H1 (cell line): ENCODE data around the gene DOCK6. TPM values are rescaled to one million over a fixed set of nuclear protein-coding genes. Genes with fewer than 3 reads are reported as not detected.

Experiments
- CTCF ChIA-PET: fragments of 300-600 bp; sonication (Branson Sonifier 250); formaldehyde crosslinking; loops from one replicate; lab custom pipeline; 2021; ENCODE audit not compliant: partially characterized antibody; lab: Charles Lee
- POLR2A ChIA-PET: fragments of 300-600 bp; sonication (Branson Sonifier 250); formaldehyde crosslinking; loops from one replicate; lab custom pipeline; 2021; ENCODE audit warnings: inconsistent platforms; ENCODE audit not compliant: partially characterized antibody; lab: Charles Lee
- DNase-seq, 2 experiments: peaks; one replicate each; pipeline versions ENCODE4 v3.0.0 to v3.0.0-alpha.2; 2010 to 2022; ENCODE audit warnings: low spot score in 2 of 2, low read depth in 1 of 2, mixed read lengths in 1 of 2
- FAIRE-seq: peaks from 2 replicates; lab custom pipeline; 2011; peaks lifted over from hg19 to GRCh38; lab: Jason Lieb, UNC
- H2AFZ ChIP-seq: 2 replicates; pipeline ENCODE4 v1.8.1; 2012; ENCODE audit warnings: low read length, inconsistent platforms
- H2AK5ac ChIP-seq: 2 replicates; pipeline ENCODE4 v1.6.1; 2013; ENCODE audit warnings: low read depth, low read length
- H2BK120ac ChIP-seq: replicated peaks from 2 replicates; pipeline ENCODE3; 2013; ENCODE audit warnings: low read depth, low read length, inconsistent platforms
- H2BK12ac ChIP-seq: 2 replicates; pipeline ENCODE4 v1.6.1; 2013; ENCODE audit warnings: low read depth, low read length
- H2BK15ac ChIP-seq: 2 replicates; pipeline ENCODE4 v1.6.1; 2013; ENCODE audit warnings: low read length
- H2BK20ac ChIP-seq: 2 replicates; pipeline ENCODE4 v1.6.1; 2013; ENCODE audit warnings: low read length
- H2BK5ac ChIP-seq: 2 replicates; pipeline ENCODE4 v1.6.1; 2013; ENCODE audit warnings: low read depth, low read length
- H3K14ac ChIP-seq: 2 replicates; pipeline ENCODE4 v1.6.1; 2013; ENCODE audit warnings: inconsistent platforms; ENCODE audit not compliant: insufficient read length
- H3K18ac ChIP-seq: 2 replicates; pipeline ENCODE4 v1.6.1; 2013; ENCODE audit warnings: low read length; ENCODE audit errors: extremely low read depth
- H3K23ac ChIP-seq: 2 replicates; pipeline ENCODE4 v1.6.1; 2013; ENCODE audit warnings: inconsistent platforms; ENCODE audit not compliant: insufficient read length
- H3K23me2 ChIP-seq: 2 replicates; pipeline ENCODE4 v1.6.1; 2013; ENCODE audit warnings: low read depth, low read length
- H3K27ac ChIP-seq: 2 replicates; pipeline ENCODE4 v1.6.1; 2011; ENCODE audit warnings: low read depth, low read length, inconsistent platforms
- H3K27me3 ChIP-seq, 4 experiments: replicated peaks in 1 of 4; 1 replicate in 1 of 4; 2 replicates in 3 of 4; pipeline versions ENCODE4 v1.6.1 to v1.8.1; 2011 to 2013; ENCODE audit warnings: low read length in 3 of 4, mild to moderate bottlenecking in 3 of 4, inconsistent platforms in 2 of 4, mixed read lengths in 2 of 4, moderate library complexity in 1 of 4; ENCODE audit not compliant: control insufficient read depth in 3 of 4, insufficient read depth in 3 of 4; ENCODE audit errors: extremely low read depth in 1 of 4
- H3K36me3 ChIP-seq, 4 experiments: 2 replicates each; pipeline versions ENCODE4 v1.6.1 to v1.8.1; 2011 to 2013; ENCODE audit warnings: mild to moderate bottlenecking in 4 of 4, low read length in 3 of 4, moderate library complexity in 2 of 4, control low read depth in 1 of 4, inconsistent platforms in 1 of 4; ENCODE audit not compliant: insufficient read depth in 4 of 4, control insufficient read depth in 2 of 4
- H3K4ac ChIP-seq: replicated peaks from 2 replicates; pipeline ENCODE3; 2013; ENCODE audit warnings: low read length, low read depth, mixed read lengths, inconsistent platforms; ENCODE audit not compliant: insufficient read length
- H3K4me1 ChIP-seq, 4 experiments: replicated peaks in 1 of 4; 1 replicate in 1 of 4; 2 replicates in 3 of 4; pipeline versions ENCODE4 v1.6.1 to v1.8.1; 2011 to 2013; ENCODE audit warnings: low read length in 3 of 4, inconsistent platforms in 2 of 4, mixed read lengths in 1 of 4; ENCODE audit not compliant: insufficient read depth in 4 of 4, control insufficient read depth in 3 of 4
- H3K4me2 ChIP-seq, 2 experiments: 2 replicates each; pipeline versions ENCODE4 v1.6.1 to v1.8.1; 2011 to 2013; ENCODE audit warnings: low read depth in 2 of 2, low read length in 2 of 2, control low read depth in 1 of 2, inconsistent platforms in 1 of 2, mild to moderate bottlenecking in 1 of 2; ENCODE audit not compliant: insufficient read depth in 1 of 2
- H3K4me3 ChIP-seq, 4 experiments: fragments of 200-600, 300-600 bp in 1 of 4; sonication (generic), shearing (Covaris generic), sonication (Bioruptor Twin) in 1 of 4; 2 replicates each; pipeline versions ENCODE4 v1.5.1 to v1.8.1; 2011 to 2016; ENCODE audit warnings: low read length in 4 of 4, low read depth in 3 of 4, control low read depth in 2 of 4, inconsistent platforms in 2 of 4, mild to moderate bottlenecking in 2 of 4, mixed read lengths in 1 of 4, moderate library complexity in 1 of 4; ENCODE audit not compliant: insufficient read depth in 2 of 4; ENCODE audit errors: extremely low read depth in 1 of 4
- H3K56ac ChIP-seq: replicated peaks from 2 replicates; pipeline ENCODE3; 2013; ENCODE audit warnings: low read depth, mild to moderate bottlenecking, mixed read lengths, low read length, inconsistent platforms; ENCODE audit not compliant: insufficient read length
- H3K79me1 ChIP-seq: 2 replicates; pipeline ENCODE4 v1.6.1; 2013; ENCODE audit warnings: low read depth, low read length, control low read depth
- H3K79me2 ChIP-seq, 2 experiments: 2 replicates each; pipeline versions ENCODE4 v1.6.1 to v1.8.1; 2012 to 2013; ENCODE audit warnings: low read length in 2 of 2, mild to moderate bottlenecking in 2 of 2, inconsistent platforms in 1 of 2; ENCODE audit not compliant: insufficient read depth in 2 of 2, control insufficient read depth in 1 of 2
- H3K9ac ChIP-seq, 4 experiments: replicated peaks in 1 of 4; 1 replicate in 1 of 4; 2 replicates in 3 of 4; pipeline versions ENCODE4 v1.6.1 to v1.8.1; 2011 to 2013; ENCODE audit warnings: low read depth in 3 of 4, low read length in 3 of 4, control low read depth in 2 of 4, mild to moderate bottlenecking in 2 of 4, moderate library complexity in 2 of 4, inconsistent platforms in 1 of 4; ENCODE audit errors: extremely low read depth in 1 of 4
- H3K9me3 ChIP-seq, 2 experiments: 2 replicates each; pipeline versions ENCODE4 v1.6.1 to v1.8.1; 2012 to 2013; ENCODE audit warnings: mild to moderate bottlenecking in 2 of 2, moderate library complexity in 2 of 2, control low read depth in 1 of 2, inconsistent platforms in 1 of 2, low read depth in 1 of 2, low read length in 1 of 2, mixed read lengths in 1 of 2; ENCODE audit not compliant: insufficient read depth in 2 of 2
- H4K20me1 ChIP-seq, 2 experiments: replicated peaks in 1 of 2; 2 replicates each; pipeline versions ENCODE3 to v1.8.1; 2011 to 2013; ENCODE audit warnings: inconsistent platforms in 2 of 2, low read length in 2 of 2, mild to moderate bottlenecking in 1 of 2; ENCODE audit not compliant: insufficient read depth in 2 of 2, control insufficient read depth in 1 of 2
- H4K5ac ChIP-seq: 2 replicates; pipeline ENCODE4 v1.6.1; 2013; ENCODE audit warnings: low read length, low read depth, mixed read lengths, inconsistent platforms; ENCODE audit not compliant: insufficient read length
- H4K8ac ChIP-seq: 2 replicates; pipeline ENCODE4 v1.8.0; 2013; ENCODE audit warnings: mild to moderate bottlenecking, moderate library complexity, low read length, inconsistent platforms; ENCODE audit not compliant: insufficient read depth; ENCODE audit errors: extremely low read depth
- H4K91ac ChIP-seq: replicated peaks from 2 replicates; pipeline ENCODE3; 2013; ENCODE audit warnings: low read length, mixed read lengths, inconsistent platforms; ENCODE audit not compliant: insufficient read length
- CHD2 ChIP-seq: IDR thresholded peaks from 2 replicates; pipeline ENCODE4 v1.6.1; 2012; ENCODE audit warnings: low read length, improper control_type of control experiment
- EP300 ChIP-seq, 2 experiments: IDR thresholded peaks; 1 replicate in 1 of 2; 2 replicates in 1 of 2; pipeline ENCODE4 v1.6.1; 2011 to 2012; ENCODE audit warnings: low read depth in 2 of 2, low read length in 2 of 2, mild to moderate bottlenecking in 2 of 2, borderline replicate concordance in 1 of 2, inconsistent platforms in 1 of 2, moderate library complexity in 1 of 2
- GTF2F1 ChIP-seq: IDR thresholded peaks from 2 replicates; pipeline ENCODE4 v1.6.1; 2012; ENCODE audit warnings: low read depth, low read length, improper control_type of control experiment, borderline replicate concordance
- HDAC2 ChIP-seq, 2 experiments: fragments of 300-600 bp in 1 of 2; sonication (generic) in 1 of 2; IDR thresholded peaks; 2 replicates each; pipeline ENCODE4 v1.6.1; 2011 to 2012; ENCODE audit warnings: low read depth in 2 of 2, low read length in 2 of 2, mild to moderate bottlenecking in 2 of 2, moderate library complexity in 2 of 2, borderline replicate concordance in 1 of 2, inconsistent platforms in 1 of 2
- JUND ChIP-seq: IDR thresholded peaks from 2 replicates; pipeline ENCODE4 v1.6.1; 2011; ENCODE audit warnings: mild to moderate bottlenecking, improper control_type of control experiment, low read length
- MAFK ChIP-seq: IDR thresholded peaks from 2 replicates; pipeline ENCODE4 v1.6.1; 2012; ENCODE audit warnings: low read depth, mild to moderate bottlenecking, improper control_type of control experiment, low read length
- NRF1 ChIP-seq: IDR thresholded peaks from 2 replicates; pipeline ENCODE4 v1.6.1; 2011; ENCODE audit warnings: mild to moderate bottlenecking, low read depth, low read length, improper control_type of control experiment
- RAD21 ChIP-seq, 2 experiments: IDR thresholded peaks in 1 of 2; conservative IDR thresholded peaks in 1 of 2; 2 replicates each; pipeline ENCODE4 v1.6.1; 2011; ENCODE audit warnings: low read depth in 2 of 2, low read length in 2 of 2, improper control_type of control experiment in 1 of 2, inconsistent platforms in 1 of 2, mild to moderate bottlenecking in 1 of 2, moderate library complexity in 1 of 2
- SIX5 ChIP-seq: IDR thresholded peaks from 2 replicates; pipeline ENCODE4 v1.6.1; 2011; ENCODE audit warnings: mild to moderate bottlenecking, low read depth, low read length
- TAF7 ChIP-seq: optimal IDR thresholded peaks from 2 replicates; pipeline ENCODE3; 2011; ENCODE audit warnings: low read depth, mild to moderate bottlenecking, inconsistent platforms, low read length, moderate library complexity, borderline replicate concordance
- YY1 ChIP-seq: IDR thresholded peaks from 2 replicates; pipeline ENCODE4 v1.6.1; 2011; ENCODE audit warnings: low read depth, mild to moderate bottlenecking, low read length
- WGBS, 2 experiments: shearing (Covaris generic) in 1 of 2; methylation state at CpG; one replicate each; pipeline versions ENCODE4 v1.1.6 to v1.1.7; 2013 to 2015; ENCODE audit warnings: low lambda C conversion rate in 2 of 2, mixed read lengths in 2 of 2, inconsistent platforms in 1 of 2, low coverage in 1 of 2, missing lambda C conversion rate in 1 of 2; ENCODE audit not compliant: insufficient replicate concordance in 2 of 2, insufficient coverage in 1 of 2, insufficient read length in 1 of 2; ENCODE audit errors: extremely low coverage in 1 of 2, missing lambda C conversion rate in 1 of 2; 5-methylcytosine and 5-hydroxymethylcytosine counted together
- polyA plus RNA-seq, 7 experiments: library from polyadenylated mRNA; depleted of rRNA in 3 of 7; stranded (reverse) in 5 of 7; unstranded in 2 of 7; fragments of >200 nt in 5 of 7; fragments of 200-250 nt in 2 of 7; gene quantifications; 1 replicate in 5 of 7; 2 replicates in 1 of 7; 4 replicates in 1 of 7; pipeline versions ENCODE4 v1.2.1 to v1.2.3, GENCODE V29; 2011 to 2013; ENCODE audit warnings: missing spikeins in 2 of 7, mixed read lengths in 2 of 7
- total RNA-seq: library from RNA; stranded (reverse); fragmentation: NEBNext Ultra II Directional; extraction: Animal tissue kit (Norgen Biotek cat#: 25700); gene quantifications from 2 replicates; pipeline ENCODE4 v1.2.1, GENCODE V29; 2021
- TF ChIP-seq, protein P1 (sequence below): IDR thresholded peaks from 2 replicates; pipeline ENCODE4 v1.6.1; 2011; ENCODE audit warnings: low read length, improper control_type of control experiment

Gene DOCK6
- total and polyA plus RNA-seq, 2 of the 8 experiments (the other 6 are each of a cell fraction or from before 2014, with no cell fraction given) = 25.5 to 54.7 TPM

GRCh38 chr19:11223200-11223599 is 39.1 kb downstream of the DOCK6 start:
- CTCF ChIA-PET = interaction anchor here (1.2 kb wide), 1 partner anchor 19 kb away, joined by 4 read pairs; no protein-coding TSS in a partner anchor
- WGBS, 2 experiments = 91% methylated on average over 3 of the region's 3 CpGs; no CpG with 5 or more reads in 1 of the 2 experiments
- H3K23ac ChIP-seq = no peak overlapping the region
- TF ChIP-seq YY1 (no peak), MAFK (no peak), GTF2F1 (no peak), CHD2 (no peak), EP300 (IDR thresholded peaks at IDR 0.05; ENCODE audit: borderline replicate concordance in 1 of 2, low read depth in 2 of 2, low read length in 2 of 2) (no peak), RAD21 (IDR thresholded peaks at IDR 0.05 in 1 of 2, conservative IDR thresholded peaks at IDR 0.05 in 1 of 2; ENCODE audit: low read depth in 2 of 2, low read length in 2 of 2) (no peak), JUND (no peak), TAF7 (no peak), SIX5 (no peak), HDAC2 (IDR thresholded peaks at IDR 0.05; ENCODE audit: borderline replicate concordance in 1 of 2, low read depth in 2 of 2, low read length in 2 of 2) (no peak), NRF1 (no peak)
- TF ChIP-seq, protein P1, sequence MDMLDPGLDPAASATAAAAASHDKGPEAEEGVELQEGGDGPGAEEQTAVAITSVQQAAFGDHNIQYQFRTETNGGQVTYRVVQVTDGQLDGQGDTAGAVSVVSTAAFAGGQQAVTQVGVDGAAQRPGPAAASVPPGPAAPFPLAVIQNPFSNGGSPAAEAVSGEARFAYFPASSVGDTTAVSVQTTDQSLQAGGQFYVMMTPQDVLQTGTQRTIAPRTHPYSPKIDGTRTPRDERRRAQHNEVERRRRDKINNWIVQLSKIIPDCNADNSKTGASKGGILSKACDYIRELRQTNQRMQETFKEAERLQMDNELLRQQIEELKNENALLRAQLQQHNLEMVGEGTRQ = no peak

More at GRCh38 chr19:11223200-11223599, 39.1 kb downstream of the DOCK6 start:
- Histone ChIP-seq H2BK20ac (no peak overlapping the region), H3K9ac (no peak overlapping the region), H2AK5ac (no peak overlapping the region), H2BK15ac (no peak overlapping the region), H4K5ac (no peak overlapping the region), H3K36me3 (peaks cover 11 to 22% (median 15%) of the 10 kb centered on the region in 4 experiments), H3K27me3 (no peaks in the 10 kb centered on the region), H3K27ac (no peak overlapping the region), H2BK12ac (no peak overlapping the region), H3K18ac (no peak overlapping the region), H4K20me1 (peaks cover 0 to 6% of the 10 kb centered on the region in 2 experiments), H3K56ac (no peak overlapping the region), H3K4ac (no peak overlapping the region), H3K9me3 (peaks cover 7% of the 10 kb centered on the region in 2 experiments; a peak in 2 of 4 replicates), H3K14ac (no peak overlapping the region), H2BK5ac (no peak overlapping the region), H2BK120ac (no peak overlapping the region), H3K4me3 (no peak overlapping the region), H3K4me2 (no peak overlapping the region), H4K91ac (no peak overlapping the region), H2AFZ (no peak overlapping the region), H3K23me2 (no peaks in the 10 kb centered on the region; the same call in 1 of the 2 replicates), H3K4me1 (no peaks in the 10 kb centered on the region), H3K79me2 (no peaks in the 10 kb centered on the region), H3K79me1 (no peaks in the 10 kb centered on the region), H4K8ac (no peak overlapping the region)
- DNase-seq (no peak), FAIRE-seq (no peak)
- POLR2A ChIA-PET = interaction anchor here (0.5 kb wide), 1 partner anchor 16 kb away, joined by 3 read pairs; no protein-coding TSS in a partner anchor
